ENCODE measurements around the gene TMEM132C. TPM values are rescaled to one million over a fixed set of nuclear protein-coding genes. Genes with fewer than 3 reads are reported as not detected.

TMEM132C gene
- polyA plus RNA-seq, 1 donor: 1.3 TPM

- no CpG with 5 or more reads among the region's 7 CpGs for WGBS (ENCODE audit: insufficient coverage, low lambda C conversion rate)
- DNase-seq: no peak
- Histone ChIP-seq H3K9me3 (ENCODE audit: control insufficient read depth, low read depth, low read length) (peaks cover 7% of the 10 kb centered on the region), H3K4me1 (ENCODE audit: control insufficient read depth, insufficient read depth, low read length) (no peaks in the 10 kb centered on the region), H3K4me3 (ENCODE audit: low read length) (no peak overlapping the region), H3K27me3 (ENCODE audit: control insufficient read depth, insufficient read depth, low read length) (no peaks in the 10 kb centered on the region), H3K36me3 (ENCODE audit: control insufficient read depth, insufficient read depth, low read length) (no peaks in the 10 kb centered on the region), H3K27ac (ENCODE audit: low read length) (no peak overlapping the region)
Observed at GRCh38 chr12:128571906-128572810, 305.2 kb downstream of the TMEM132C start.

DNA sequence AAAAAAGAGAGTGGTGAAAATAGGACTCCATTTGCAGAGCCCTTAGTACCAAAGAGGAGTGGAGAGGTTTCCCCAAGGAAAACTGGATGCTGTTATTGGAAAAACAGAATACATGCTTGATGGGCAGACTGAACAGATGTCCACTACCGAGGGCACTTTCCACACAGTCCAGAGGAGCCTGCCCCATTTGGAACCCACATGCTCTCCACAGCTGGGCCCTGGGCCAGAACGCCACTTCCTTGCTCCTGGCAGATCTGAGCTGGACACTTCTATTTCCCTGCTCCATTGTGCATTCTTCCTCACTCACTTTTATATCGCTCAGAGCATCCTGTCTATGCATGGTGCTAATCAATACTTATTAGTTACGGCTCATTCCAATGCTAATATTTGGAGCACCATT is 306.9 kb downstream of the TMEM132C start:
- H3K27me3 ChIP-seq (ENCODE audit: control insufficient read depth, insufficient read depth, low read length): no peaks in the 10 kb centered on the region
- H3K27ac ChIP-seq (ENCODE audit: low read length): no peak overlapping the region
- no peak for DNase-seq
- H3K9me3 ChIP-seq (ENCODE audit: control insufficient read depth, low read depth, low read length): peaks cover 7% of the 10 kb centered on the region
- H3K4me3 ChIP-seq (ENCODE audit: low read length): no peak overlapping the region
- H3K4me1 ChIP-seq (ENCODE audit: control insufficient read depth, insufficient read depth, low read length): no peaks in the 10 kb centered on the region
- WGBS (ENCODE audit: insufficient coverage, low lambda C conversion rate): 83% methylated on average over 1 of the region's 4 CpGs
- H3K36me3 ChIP-seq (ENCODE audit: control insufficient read depth, insufficient read depth, low read length): no peaks in the 10 kb centered on the region

DNA sequence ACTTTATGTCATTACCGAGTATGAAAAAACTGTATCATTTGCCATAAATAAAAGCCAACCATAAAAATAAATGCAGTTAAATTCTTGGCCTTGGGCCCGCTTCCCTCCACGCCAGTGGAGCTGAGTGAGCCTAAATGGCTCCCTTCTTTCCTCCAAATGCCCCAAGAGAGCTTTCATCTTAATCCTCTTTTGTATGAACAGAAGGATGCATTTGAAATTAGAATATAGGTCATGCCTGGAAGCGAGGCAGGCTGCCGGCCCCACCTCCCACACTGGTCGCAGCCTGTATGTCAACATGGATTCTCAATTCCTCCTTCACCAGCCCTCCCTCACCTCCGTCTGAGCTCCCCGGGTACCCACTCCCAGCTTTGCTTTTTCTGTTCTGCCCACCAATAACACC is 311.1 kb downstream of the TMEM132C start:
- DNase-seq: no peak
- H3K4me3 ChIP-seq (ENCODE audit: low read length): no peak overlapping the region
- 94% methylated on average over 2 of the region's 8 CpGs for WGBS (ENCODE audit: insufficient coverage, low lambda C conversion rate)
- no peaks in the 10 kb centered on the region for H3K27me3 ChIP-seq (ENCODE audit: control insufficient read depth, insufficient read depth, low read length)
- no peak overlapping the region for H3K27ac ChIP-seq (ENCODE audit: low read length)
- no peaks in the 10 kb centered on the region for H3K36me3 ChIP-seq (ENCODE audit: control insufficient read depth, insufficient read depth, low read length)
- H3K9me3 ChIP-seq (ENCODE audit: control insufficient read depth, low read depth, low read length): no peaks in the 10 kb centered on the region
- H3K4me1 ChIP-seq (ENCODE audit: control insufficient read depth, insufficient read depth, low read length): no peaks in the 10 kb centered on the region

DNA sequence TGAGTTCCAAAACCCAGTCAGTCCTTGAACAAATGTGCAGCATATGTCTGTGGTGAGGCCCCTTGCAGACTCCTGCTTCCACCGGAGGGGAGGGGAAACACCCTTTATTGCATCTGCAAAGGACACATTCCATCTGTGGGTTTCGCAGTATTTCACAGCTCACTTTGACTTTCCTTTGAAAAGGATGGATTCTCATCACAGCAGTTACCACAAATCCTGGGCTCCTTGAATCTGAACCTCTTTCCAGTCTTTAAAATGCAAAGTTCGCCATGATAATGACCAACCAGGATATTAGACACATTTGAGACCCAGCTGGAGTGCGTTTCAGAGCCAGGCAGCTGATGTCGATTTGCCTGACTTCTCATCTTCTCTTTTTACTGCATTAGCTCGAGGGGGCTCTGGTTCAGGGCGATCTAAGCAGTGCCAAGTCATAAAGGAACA is 314.4 kb downstream of the TMEM132C start:
- WGBS (ENCODE audit: insufficient coverage, low lambda C conversion rate): 60% methylated on average over 1 of the region's 7 CpGs
- H3K27ac ChIP-seq (ENCODE audit: low read length): no peak overlapping the region

GRCh38 chr12:128583453-128583852 is 316.5 kb downstream of the TMEM132C start:
- Histone ChIP-seq H3K27ac (ENCODE audit: low read length) (no peak overlapping the region), H3K36me3 (ENCODE audit: control insufficient read depth, insufficient read depth, low read length) (no peaks in the 10 kb centered on the region), H3K4me1 (ENCODE audit: control insufficient read depth, insufficient read depth, low read length) (no peaks in the 10 kb centered on the region), H3K4me3 (ENCODE audit: low read length) (no peak overlapping the region), H3K9me3 (ENCODE audit: control insufficient read depth, low read depth, low read length) (no peaks in the 10 kb centered on the region), H3K27me3 (ENCODE audit: control insufficient read depth, insufficient read depth, low read length) (no peaks in the 10 kb centered on the region)
- no peak for DNase-seq
- WGBS (ENCODE audit: insufficient coverage, low lambda C conversion rate): no CpG with 5 or more reads among the region's 9 CpGs

More for the DNA sequence above, 314.4 kb downstream of the TMEM132C start:
- Histone ChIP-seq H3K36me3 (ENCODE audit: control insufficient read depth, insufficient read depth, low read length) (no peaks in the 10 kb centered on the region), H3K27me3 (ENCODE audit: control insufficient read depth, insufficient read depth, low read length) (no peaks in the 10 kb centered on the region), H3K4me1 (ENCODE audit: control insufficient read depth, insufficient read depth, low read length) (no peaks in the 10 kb centered on the region), H3K4me3 (ENCODE audit: low read length) (no peak overlapping the region), H3K9me3 (ENCODE audit: control insufficient read depth, low read depth, low read length) (no peaks in the 10 kb centered on the region)
- no peak for DNase-seq

- Histone ChIP-seq H3K9me3 (ENCODE audit: control insufficient read depth, low read depth, low read length) (no peaks in the 10 kb centered on the region), H3K4me1 (ENCODE audit: control insufficient read depth, insufficient read depth, low read length) (no peaks in the 10 kb centered on the region), H3K27me3 (ENCODE audit: control insufficient read depth, insufficient read depth, low read length) (no peaks in the 10 kb centered on the region), H3K36me3 (ENCODE audit: control insufficient read depth, insufficient read depth, low read length) (no peaks in the 10 kb centered on the region), H3K27ac (ENCODE audit: low read length) (no peak overlapping the region), H3K4me3 (ENCODE audit: low read length) (no peak overlapping the region)
- no CpG with 5 or more reads among the region's 7 CpGs for WGBS (ENCODE audit: insufficient coverage, low lambda C conversion rate)
- no peak for DNase-seq
Observed at GRCh38 chr12:128586451-128587029, 319.6 kb downstream of the TMEM132C start.

- H3K36me3 ChIP-seq (ENCODE audit: control insufficient read depth, insufficient read depth, low read length): no peaks in the 10 kb centered on the region
- H3K27ac ChIP-seq (ENCODE audit: low read length): no peak overlapping the region
- H3K4me3 ChIP-seq (ENCODE audit: low read length): no peak overlapping the region
- no CpG with 5 or more reads among the region's 2 CpGs for WGBS (ENCODE audit: insufficient coverage, low lambda C conversion rate)
- no peaks in the 10 kb centered on the region for H3K9me3 ChIP-seq (ENCODE audit: control insufficient read depth, low read depth, low read length)
- no peaks in the 10 kb centered on the region for H3K4me1 ChIP-seq (ENCODE audit: control insufficient read depth, insufficient read depth, low read length)
- DNase-seq: no peak
- no peaks in the 10 kb centered on the region for H3K27me3 ChIP-seq (ENCODE audit: control insufficient read depth, insufficient read depth, low read length)
Observed at GRCh38 chr12:128587918-128588317, 320.9 kb downstream of the TMEM132C start.

GRCh38 chr12:128592220-128592744 is 325.3 kb downstream of the TMEM132C start:
- Histone ChIP-seq H3K36me3 (ENCODE audit: control insufficient read depth, insufficient read depth, low read length) (no peaks in the 10 kb centered on the region), H3K27ac (ENCODE audit: low read length) (no peak overlapping the region), H3K4me3 (ENCODE audit: low read length) (no peak overlapping the region), H3K4me1 (ENCODE audit: control insufficient read depth, insufficient read depth, low read length) (no peaks in the 10 kb centered on the region), H3K27me3 (ENCODE audit: control insufficient read depth, insufficient read depth, low read length) (no peaks in the 10 kb centered on the region), H3K9me3 (ENCODE audit: control insufficient read depth, low read depth, low read length) (no peaks in the 10 kb centered on the region)
- no CpG with 5 or more reads among the region's 6 CpGs for WGBS (ENCODE audit: insufficient coverage, low lambda C conversion rate)
- DNase-seq: no peak

DNA sequence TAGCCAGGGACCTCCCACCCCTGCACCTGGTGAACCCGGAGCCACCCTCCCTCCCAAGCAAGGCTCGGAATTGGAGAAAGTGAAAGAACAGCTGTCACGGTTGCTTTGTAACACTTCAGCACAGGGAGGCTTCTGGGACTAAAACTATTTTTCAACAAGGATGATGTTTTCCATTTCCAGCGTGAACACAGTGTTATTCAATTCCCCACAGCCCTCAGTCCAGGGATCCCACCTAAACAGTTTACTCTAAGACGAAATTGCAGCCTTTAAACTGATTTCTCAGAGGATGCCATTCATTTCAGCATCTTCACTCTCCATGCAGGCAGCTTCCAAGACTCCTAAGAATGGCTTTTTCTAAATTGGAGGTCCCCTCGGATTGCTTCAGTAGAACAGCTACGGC is 327.6 kb downstream of the TMEM132C start:
- Histone ChIP-seq H3K4me3 (ENCODE audit: low read length) (no peak overlapping the region), H3K4me1 (ENCODE audit: control insufficient read depth, insufficient read depth, low read length) (no peaks in the 10 kb centered on the region), H3K27me3 (ENCODE audit: control insufficient read depth, insufficient read depth, low read length) (no peaks in the 10 kb centered on the region), H3K36me3 (ENCODE audit: control insufficient read depth, insufficient read depth, low read length) (no peaks in the 10 kb centered on the region), H3K9me3 (ENCODE audit: control insufficient read depth, low read depth, low read length) (no peaks in the 10 kb centered on the region), H3K27ac (ENCODE audit: low read length) (no peak overlapping the region)
- WGBS (ENCODE audit: insufficient coverage, low lambda C conversion rate): no CpG with 5 or more reads among the region's 7 CpGs
- no peak for DNase-seq

- Histone ChIP-seq H3K36me3 (ENCODE audit: control insufficient read depth, insufficient read depth, low read length) (no peaks in the 10 kb centered on the region), H3K27me3 (ENCODE audit: control insufficient read depth, insufficient read depth, low read length) (no peaks in the 10 kb centered on the region), H3K27ac (ENCODE audit: low read length) (no peak overlapping the region), H3K4me3 (ENCODE audit: low read length) (no peak overlapping the region), H3K9me3 (ENCODE audit: control insufficient read depth, low read depth, low read length) (no peaks in the 10 kb centered on the region), H3K4me1 (ENCODE audit: control insufficient read depth, insufficient read depth, low read length) (no peaks in the 10 kb centered on the region)
- no CpG with 5 or more reads among the region's 8 CpGs for WGBS (ENCODE audit: insufficient coverage, low lambda C conversion rate)
- no peak for DNase-seq
Observed at GRCh38 chr12:128595609-128596008, 328.6 kb downstream of the TMEM132C start.

Data from large intestine (tissue), 3 donors.